ENCODE results near the gene DTNBP1.

DTNBP1 gene

GRCh38 chr6:15577106-15577505 lies 85.7 kb downstream of the DTNBP1 start:
- no peak overlapping the region for H3K4me3 ChIP-seq (replicated peaks in 1 of 2; ENCODE audit: low read depth in 2 of 2, low read length in 2 of 2)
- no peak for DNase-seq (ENCODE audit: low read depth in 2 of 2)
- no peak for TF ChIP-seq CTCF (IDR thresholded peaks at IDR 0.05; ENCODE audit: low read depth, low read length)

GRCh38 chr6:15575357-15576033 lies 87.3 kb downstream of the DTNBP1 start:
- no peak overlapping the region for H3K4me3 ChIP-seq (replicated peaks in 1 of 2; ENCODE audit: low read depth in 2 of 2, low read length in 2 of 2)
- DNase-seq (ENCODE audit: low read depth in 2 of 2), result no peak
- TF ChIP-seq CTCF (IDR thresholded peaks at IDR 0.05; ENCODE audit: low read depth, low read length), result no peak

- no peak for DNase-seq (ENCODE audit: low read depth in 2 of 2)
- TF ChIP-seq CTCF (IDR thresholded peaks at IDR 0.05; ENCODE audit: low read depth, low read length), result no peak
- no peak overlapping the region for H3K4me3 ChIP-seq (replicated peaks in 1 of 2; ENCODE audit: low read depth in 2 of 2, low read length in 2 of 2)
Measured at GRCh38 chr6:15574486-15574885, 88.3 kb downstream of the DTNBP1 start.

GRCh38 chr6:15574023-15574422 lies 88.8 kb downstream of the DTNBP1 start:
- no peak for DNase-seq (ENCODE audit: low read depth in 2 of 2)
- H3K4me3 ChIP-seq (replicated peaks in 1 of 2; ENCODE audit: low read depth in 2 of 2, low read length in 2 of 2), result no peak overlapping the region
- no peak for TF ChIP-seq CTCF (IDR thresholded peaks at IDR 0.05; ENCODE audit: low read depth, low read length)

- TF ChIP-seq CTCF (IDR thresholded peaks at IDR 0.05; ENCODE audit: low read depth, low read length), result no peak
- DNase-seq (ENCODE audit: low read depth in 2 of 2), result no peak
- H3K4me3 ChIP-seq (replicated peaks in 1 of 2; ENCODE audit: low read depth in 2 of 2, low read length in 2 of 2), result no peak overlapping the region
Measured at GRCh38 chr6:15573384-15573783, 89.4 kb downstream of the DTNBP1 start.

GRCh38 chr6:15572296-15573016 lies 90.4 kb downstream of the DTNBP1 start:
- no peak for DNase-seq (ENCODE audit: low read depth in 2 of 2)
- TF ChIP-seq CTCF (IDR thresholded peaks at IDR 0.05; ENCODE audit: low read depth, low read length), result no peak

More at GRCh38 chr6:15572296-15573016, 90.4 kb downstream of the DTNBP1 start:
- no peak overlapping the region for H3K4me3 ChIP-seq (replicated peaks in 1 of 2; ENCODE audit: low read depth in 2 of 2, low read length in 2 of 2)
